Dendritic cell treated with granulocyte-macrophage colony-stimulating factor and Interleukin-4, amounts not matched to agents 40 ng/mL and 50 ng/mL, for 4 days (primary cell): ENCODE measurements around the gene CNTNAP5.

ENCODE experiments used
- H3K27ac Mint-ChIP-seq: one replicate; pipeline ENCODE4 v1.8.0; 2022; ENCODE audit warnings: mild to moderate bottlenecking, mixed read lengths
- H3K27me3 Mint-ChIP-seq: one replicate; pipeline ENCODE4 v1.8.0; 2022; ENCODE audit warnings: mild to moderate bottlenecking, mixed read lengths
- H3K36me3 Mint-ChIP-seq: one replicate; pipeline ENCODE4 v1.8.0; 2022; ENCODE audit warnings: low read depth, mixed read lengths
- H3K4me1 Mint-ChIP-seq: one replicate; pipeline ENCODE4 v1.8.0; 2022; ENCODE audit warnings: low read depth, mixed read lengths
- H3K4me3 Mint-ChIP-seq: one replicate; pipeline ENCODE4 v1.8.0; 2022; ENCODE audit warnings: mild to moderate bottlenecking, moderate library complexity, mixed read lengths
- H3K9me3 Mint-ChIP-seq: one replicate; pipeline ENCODE4 v1.8.0; 2022; ENCODE audit warnings: mixed read lengths
- intact Hi-C: fragments of 100-400 bp; cut with micrococcal nuclease; formaldehyde crosslinking; loops from one replicate; pipeline ENCODE4 v1.15.0; 2022

CNTNAP5 gene

GRCh38 chr2:124623560-124623959, 598.5 kb downstream of the CNTNAP5 start:
- Mint-ChIP-seq H3K9me3 (peaks cover 25% of the 10 kb centered on the region), H3K27me3 (no peaks in the 10 kb centered on the region), H3K4me3 (no peak overlapping the region), H3K27ac (no peak overlapping the region), H3K4me1 (no peaks in the 10 kb centered on the region), H3K36me3 (no peaks in the 10 kb centered on the region)
- intact Hi-C loops, result no loop called here

GRCh38 chr2:124625561-124625960, 600.5 kb downstream of the CNTNAP5 start:
- H3K27ac Mint-ChIP-seq, result no peak overlapping the region
- intact Hi-C loops, result no loop called here
- no peaks in the 10 kb centered on the region for H3K36me3 Mint-ChIP-seq
- H3K4me3 Mint-ChIP-seq, result no peak overlapping the region
- no peaks in the 10 kb centered on the region for H3K27me3 Mint-ChIP-seq
- no peaks in the 10 kb centered on the region for H3K4me1 Mint-ChIP-seq
- peaks cover 44% of the 10 kb centered on the region for H3K9me3 Mint-ChIP-seq

DNA sequence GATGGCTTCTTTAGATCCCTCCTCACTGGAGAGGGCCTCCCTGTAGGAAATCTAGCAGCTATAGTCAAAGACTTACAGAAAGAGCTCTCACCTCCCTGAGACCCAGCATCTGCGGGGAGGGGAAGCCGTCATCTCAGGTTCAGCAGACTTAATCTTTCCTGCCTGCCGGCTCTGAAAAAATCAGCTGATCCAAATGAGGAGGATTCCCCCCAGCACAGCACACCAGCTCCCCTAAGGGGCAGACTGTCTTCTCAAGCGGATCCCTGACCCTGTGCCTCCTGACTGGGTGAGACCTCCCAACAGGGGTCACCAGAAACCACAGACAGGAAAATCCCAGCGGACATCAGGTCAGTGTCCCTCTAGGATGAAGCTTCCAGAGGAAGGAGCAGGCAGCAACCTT, 601.9 kb downstream of the CNTNAP5 start:
- peaks cover 47% of the 10 kb centered on the region for H3K9me3 Mint-ChIP-seq
- H3K27ac Mint-ChIP-seq, result no peak overlapping the region
- H3K4me3 Mint-ChIP-seq, result no peak overlapping the region
- intact Hi-C loops, result no loop called here
- no peaks in the 10 kb centered on the region for H3K36me3 Mint-ChIP-seq
- H3K27me3 Mint-ChIP-seq, result no peaks in the 10 kb centered on the region
- no peaks in the 10 kb centered on the region for H3K4me1 Mint-ChIP-seq

DNA sequence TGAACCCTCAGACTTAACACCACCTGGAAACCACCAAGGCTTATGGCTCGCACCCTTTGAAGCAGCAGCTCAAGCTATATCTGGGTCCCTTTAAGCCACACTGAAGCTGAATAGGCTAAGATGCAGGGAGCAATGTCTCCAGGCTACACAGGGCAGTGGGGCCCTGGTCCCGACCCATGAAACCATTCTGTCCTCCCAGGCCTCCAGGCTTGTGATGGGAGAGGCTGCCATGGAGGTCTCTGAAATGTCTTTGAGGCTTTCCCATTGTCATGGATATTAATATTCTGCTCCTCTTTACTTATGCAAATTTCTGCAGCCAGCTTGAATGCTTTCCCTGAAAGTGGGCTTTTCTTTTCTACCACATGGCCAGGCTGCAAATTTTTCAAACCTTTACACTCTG, 608.7 kb downstream of the CNTNAP5 start:
- H3K27me3 Mint-ChIP-seq, result no peaks in the 10 kb centered on the region
- intact Hi-C loops, result no loop called here
- no peaks in the 10 kb centered on the region for H3K4me1 Mint-ChIP-seq
- H3K27ac Mint-ChIP-seq, result no peak overlapping the region
- H3K9me3 Mint-ChIP-seq, result peaks cover 47% of the 10 kb centered on the region
- H3K36me3 Mint-ChIP-seq, result no peaks in the 10 kb centered on the region
- H3K4me3 Mint-ChIP-seq, result no peak overlapping the region

DNA sequence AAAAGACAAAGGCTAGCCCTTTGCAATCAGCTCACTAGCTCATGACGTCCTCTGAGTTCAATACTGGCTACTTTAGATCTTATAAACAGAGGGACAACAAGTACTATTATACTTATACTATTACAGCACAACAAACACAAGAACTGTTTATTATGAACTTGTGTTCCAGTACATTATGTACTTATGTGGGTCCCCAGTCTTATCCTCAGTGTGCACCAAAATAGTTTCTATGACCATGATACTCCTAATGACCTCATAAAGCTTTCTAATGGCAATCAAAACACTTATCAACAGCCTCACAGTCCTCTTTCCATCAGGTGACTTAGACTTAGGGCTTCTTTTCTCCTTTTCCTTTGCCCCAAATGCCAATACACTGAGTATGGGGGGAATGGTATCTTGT, 614.4 kb downstream of the CNTNAP5 start:
- peaks cover 8% of the 10 kb centered on the region for H3K9me3 Mint-ChIP-seq
- no peaks in the 10 kb centered on the region for H3K27me3 Mint-ChIP-seq
- H3K4me1 Mint-ChIP-seq, result no peaks in the 10 kb centered on the region
- no peaks in the 10 kb centered on the region for H3K36me3 Mint-ChIP-seq
- no peak overlapping the region for H3K27ac Mint-ChIP-seq
- intact Hi-C loops, result no loop called here
- H3K4me3 Mint-ChIP-seq, result no peak overlapping the region

- Mint-ChIP-seq H3K4me1 (no peaks in the 10 kb centered on the region), H3K27ac (no peak overlapping the region), H3K4me3 (no peak overlapping the region), H3K9me3 (peaks cover 8% of the 10 kb centered on the region), H3K27me3 (no peaks in the 10 kb centered on the region), H3K36me3 (no peaks in the 10 kb centered on the region)
- intact Hi-C loops, result no loop called here
These were observed 615.2 kb downstream of the CNTNAP5 start for GRCh38 chr2:124640221-124640750.

DNA sequence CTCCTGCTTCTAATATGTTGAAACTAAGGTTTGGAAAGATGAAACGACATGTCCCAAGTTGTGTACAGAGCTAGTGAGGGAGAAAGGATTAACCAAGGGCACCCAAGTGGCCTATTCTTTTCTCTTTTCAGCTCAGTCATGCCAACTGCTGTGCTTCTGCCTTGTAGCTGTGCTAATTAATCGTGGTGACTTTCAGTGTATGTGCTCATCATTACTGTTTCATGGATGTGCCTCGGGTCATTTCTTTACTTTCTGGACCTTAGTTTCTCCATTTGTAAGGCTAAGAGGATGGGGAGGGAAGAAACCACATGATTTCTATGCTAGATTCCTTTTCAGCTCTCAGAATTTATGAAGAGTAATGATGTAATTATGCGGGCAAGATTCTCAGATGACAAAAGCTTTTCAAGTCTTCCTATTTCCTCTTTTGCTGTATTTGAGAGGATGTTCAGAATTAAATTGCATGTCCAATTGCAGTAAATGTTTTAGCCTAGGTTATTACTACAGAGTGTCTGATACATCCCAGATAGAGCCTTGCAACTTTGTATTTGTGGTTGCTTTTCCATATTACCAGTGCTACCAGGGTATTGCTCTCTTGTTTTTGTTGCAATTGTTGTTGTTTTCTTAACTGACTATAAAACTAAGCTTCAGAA, 621.2 kb downstream of the CNTNAP5 start:
- Mint-ChIP-seq H3K36me3 (no peaks in the 10 kb centered on the region), H3K27ac (no peak overlapping the region), H3K9me3 (peaks cover 18% of the 10 kb centered on the region), H3K4me3 (no peak overlapping the region), H3K4me1 (no peaks in the 10 kb centered on the region), H3K27me3 (no peaks in the 10 kb centered on the region)
- intact Hi-C loops, result no loop called here

- H3K27me3 Mint-ChIP-seq, result no peaks in the 10 kb centered on the region
- H3K9me3 Mint-ChIP-seq, result peaks cover 18% of the 10 kb centered on the region
- no peak overlapping the region for H3K27ac Mint-ChIP-seq
- H3K4me1 Mint-ChIP-seq, result no peaks in the 10 kb centered on the region
- H3K36me3 Mint-ChIP-seq, result no peaks in the 10 kb centered on the region
- H3K4me3 Mint-ChIP-seq, result no peak overlapping the region
- intact Hi-C loops, result no loop called here
These were observed 622.2 kb downstream of the CNTNAP5 start for GRCh38 chr2:124647245-124647644.

DNA sequence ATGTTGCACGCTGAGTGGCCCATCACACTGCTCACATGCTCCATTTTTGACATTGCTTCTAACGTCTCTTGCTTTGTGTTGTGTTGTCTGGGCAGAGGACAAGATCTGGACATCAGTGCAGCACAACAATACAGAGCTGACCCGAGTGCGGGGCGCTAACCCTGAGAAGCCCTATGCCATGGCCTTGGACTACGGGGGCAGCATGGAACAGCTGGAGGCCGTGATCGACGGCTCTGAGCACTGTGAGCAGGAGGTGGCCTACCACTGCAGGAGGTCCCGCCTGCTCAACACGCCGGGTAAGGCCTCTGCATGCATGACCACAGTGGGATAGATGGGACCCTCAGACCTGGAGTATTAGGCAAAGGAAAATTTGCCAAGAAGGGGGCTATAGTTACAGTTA, 622.6 kb downstream of the CNTNAP5 start:
- intact Hi-C loops, result no loop called here
- no peaks in the 10 kb centered on the region for H3K36me3 Mint-ChIP-seq
- no peak overlapping the region for H3K4me3 Mint-ChIP-seq
- no peaks in the 10 kb centered on the region for H3K4me1 Mint-ChIP-seq
- H3K27me3 Mint-ChIP-seq, result no peaks in the 10 kb centered on the region
- H3K27ac Mint-ChIP-seq, result no peak overlapping the region
- peaks cover 18% of the 10 kb centered on the region for H3K9me3 Mint-ChIP-seq

DNA sequence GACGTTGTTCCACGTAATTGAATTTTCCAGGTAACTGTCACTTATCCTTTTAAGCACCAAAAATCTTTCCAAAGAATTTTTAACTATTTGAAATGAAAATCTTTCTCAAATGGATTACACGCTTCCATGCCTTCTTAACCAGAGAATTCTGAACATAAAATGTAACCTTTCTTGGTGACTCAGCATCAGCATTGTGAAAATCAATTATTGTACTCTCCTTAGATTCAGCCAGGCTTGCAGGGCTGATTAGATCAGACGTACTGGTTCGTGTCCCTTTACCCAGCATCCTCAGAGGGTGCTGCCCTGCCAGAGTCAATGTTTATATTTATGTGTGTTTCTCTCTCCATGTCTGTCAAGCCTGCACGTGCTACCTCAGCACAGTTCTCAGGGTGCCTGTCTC, 623.9 kb downstream of the CNTNAP5 start:
- Mint-ChIP-seq H3K36me3 (no peaks in the 10 kb centered on the region), H3K9me3 (peaks cover 18% of the 10 kb centered on the region), H3K27ac (no peak overlapping the region), H3K4me3 (no peak overlapping the region), H3K27me3 (no peaks in the 10 kb centered on the region), H3K4me1 (no peaks in the 10 kb centered on the region)
- intact Hi-C loops, result no loop called here

DNA sequence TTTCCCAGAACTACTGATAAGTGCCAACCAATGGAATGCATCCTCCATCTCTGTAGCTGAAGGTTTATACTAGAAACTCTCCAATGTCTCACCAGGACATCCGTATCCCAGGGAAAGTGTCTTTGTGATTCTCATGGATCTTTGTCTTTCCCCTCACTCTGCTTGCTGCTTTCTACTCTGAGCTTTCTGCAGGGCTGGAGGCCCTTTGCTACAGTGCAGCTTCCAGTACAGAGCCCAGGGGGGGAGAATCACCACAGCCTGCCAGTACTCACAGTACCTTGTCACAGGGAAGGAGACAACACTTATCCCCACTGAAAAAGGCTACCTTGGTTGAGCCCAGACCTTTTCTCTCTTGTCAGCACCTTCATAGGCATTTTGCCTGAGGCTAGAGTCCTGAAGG, 627.0 kb downstream of the CNTNAP5 start:
- intact Hi-C loops, result no loop called here

GRCh38 chr2:124658373-124658772, 633.3 kb downstream of the CNTNAP5 start:
- H3K9me3 Mint-ChIP-seq, result peaks cover 40% of the 10 kb centered on the region
- intact Hi-C loops, result no loop called here
- no peak overlapping the region for H3K27ac Mint-ChIP-seq
- H3K36me3 Mint-ChIP-seq, result no peaks in the 10 kb centered on the region
- H3K4me3 Mint-ChIP-seq, result no peak overlapping the region
- H3K4me1 Mint-ChIP-seq, result no peaks in the 10 kb centered on the region
- no peaks in the 10 kb centered on the region for H3K27me3 Mint-ChIP-seq

More for the DNA sequence above, 627.0 kb downstream of the CNTNAP5 start:
- H3K27ac Mint-ChIP-seq, result no peak overlapping the region
- no peaks in the 10 kb centered on the region for H3K36me3 Mint-ChIP-seq
- H3K27me3 Mint-ChIP-seq, result no peaks in the 10 kb centered on the region
- H3K4me3 Mint-ChIP-seq, result no peak overlapping the region
- H3K9me3 Mint-ChIP-seq, result peaks cover 30% of the 10 kb centered on the region
- H3K4me1 Mint-ChIP-seq, result no peaks in the 10 kb centered on the region

- intact Hi-C loops, result no loop called here
- no peaks in the 10 kb centered on the region for H3K27me3 Mint-ChIP-seq
- H3K36me3 Mint-ChIP-seq, result no peaks in the 10 kb centered on the region
These were observed 636.5 kb downstream of the CNTNAP5 start for GRCh38 chr2:124661558-124661957.

GRCh38 chr2:124662946-124663644, 638.0 kb downstream of the CNTNAP5 start:
- no peak overlapping the region for H3K27ac Mint-ChIP-seq
- H3K36me3 Mint-ChIP-seq, result no peaks in the 10 kb centered on the region
- no peaks in the 10 kb centered on the region for H3K27me3 Mint-ChIP-seq
- H3K4me3 Mint-ChIP-seq, result no peak overlapping the region
- peaks cover 23% of the 10 kb centered on the region for H3K9me3 Mint-ChIP-seq
- intact Hi-C loops, result no loop called here
- no peaks in the 10 kb centered on the region for H3K4me1 Mint-ChIP-seq

More at GRCh38 chr2:124661558-124661957, 636.5 kb downstream of the CNTNAP5 start:
- H3K4me3 Mint-ChIP-seq, result no peak overlapping the region
- H3K4me1 Mint-ChIP-seq, result no peaks in the 10 kb centered on the region
- no peak overlapping the region for H3K27ac Mint-ChIP-seq
- peaks cover 35% of the 10 kb centered on the region for H3K9me3 Mint-ChIP-seq

GRCh38 chr2:124663645-124663997, 638.5 kb downstream of the CNTNAP5 start:
- intact Hi-C loops, result no loop called here
- no peak overlapping the region for H3K4me3 Mint-ChIP-seq
- H3K4me1 Mint-ChIP-seq, result no peaks in the 10 kb centered on the region
- H3K36me3 Mint-ChIP-seq, result no peaks in the 10 kb centered on the region
- peaks cover 23% of the 10 kb centered on the region for H3K9me3 Mint-ChIP-seq
- H3K27ac Mint-ChIP-seq, result no peak overlapping the region
- H3K27me3 Mint-ChIP-seq, result no peaks in the 10 kb centered on the region
